Activated B cell treated with CpG ODN at 0.5 μM for 24 hours (primary cell): ENCODE results near the gene CAPN8. TPM values are rescaled to one million over a fixed set of nuclear protein-coding genes. Genes with fewer than 3 reads are reported as not detected.

ENCODE experiments used
- ATAC-seq: fragments of 200-7000 bp; cut with Tn5 transposase; one replicate; pipeline ENCODE4 v1.10.0; 2021; ENCODE audit warnings: low read depth, mild to moderate bottlenecking, moderate library complexity
- CTCF ChIA-PET: fragments of 350-600 bp; sonication (Branson Sonifier 250); formaldehyde crosslinking; loops from one replicate; lab custom pipeline; 2021; ENCODE audit warnings: antibody characterized with exemption; lab: Charles Lee
- POLR2A ChIA-PET: fragments of 350-600 bp; sonication (Branson Sonifier 250); formaldehyde crosslinking; loops from one replicate; lab custom pipeline; 2021; ENCODE audit warnings: antibody characterized with exemption; lab: Charles Lee
- DNase-seq: peaks from one replicate; pipeline ENCODE4 v3.0.0; 2022
- H3K27ac Mint-ChIP-seq: one replicate; pipeline ENCODE4 v1.8.0; 2020; ENCODE audit warnings: mixed read lengths
- H3K27me3 Mint-ChIP-seq: one replicate; pipeline ENCODE4 v1.8.0; 2021; ENCODE audit warnings: mixed read lengths
- H3K36me3 Mint-ChIP-seq: one replicate; pipeline ENCODE4 v1.8.0; 2021; ENCODE audit warnings: low read depth, mixed read lengths
- H3K4me1 Mint-ChIP-seq: one replicate; pipeline ENCODE4 v1.8.0; 2021; ENCODE audit warnings: mixed read lengths
- H3K4me3 Mint-ChIP-seq: one replicate; pipeline ENCODE4 v1.8.0; 2020; ENCODE audit warnings: mild to moderate bottlenecking, mixed read lengths
- H3K9me3 Mint-ChIP-seq: one replicate; pipeline ENCODE4 v1.8.0; 2020; ENCODE audit warnings: mixed read lengths
- intact Hi-C: fragments of 100-400 bp; cut with micrococcal nuclease; formaldehyde crosslinking; loops from one replicate; pipeline ENCODE4 v1.15.1; 2024
- total RNA-seq: library from RNA; stranded (reverse); gene quantifications from 2 replicates; pipeline ENCODE4 v1.2.3, GENCODE V29; 2022
- TF ChIP-seq, protein P1 (sequence below): fragments of 200-600 bp; IDR thresholded peaks from one replicate; pipeline ENCODE4 v1.8.0; 2022; ENCODE audit warnings: antibody characterized with exemption, mild to moderate bottlenecking

CAPN8 gene
- total RNA-seq, 1 donor from 2014 or later = not detected

DNA sequence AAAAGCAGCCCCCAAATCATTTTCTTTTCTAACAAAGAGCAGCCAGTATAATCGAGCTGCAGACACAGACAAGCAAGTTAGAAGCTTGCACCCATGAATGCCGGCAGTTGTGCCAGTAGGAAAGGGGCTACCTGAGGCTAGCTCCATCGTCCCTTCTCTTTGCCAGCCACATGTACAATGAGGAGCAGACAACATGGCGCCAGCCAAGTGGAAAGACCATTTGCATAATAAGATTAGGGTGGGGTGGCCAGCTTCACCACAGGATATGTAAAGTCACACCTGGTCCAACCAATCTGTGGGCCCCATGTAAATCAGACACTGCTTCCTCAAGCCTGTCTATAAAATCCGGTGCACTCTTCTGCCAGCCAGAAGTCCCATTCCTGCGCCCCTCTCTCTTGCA is 168.6 kb downstream of the CAPN8 start:
- ATAC-seq = no peak
- Mint-ChIP-seq H3K4me3 (no peak overlapping the region), H3K27ac (no peak overlapping the region), H3K27me3 (peaks cover 4% of the 10 kb centered on the region), H3K36me3 (no peaks in the 10 kb centered on the region), H3K4me1 (peaks cover 4% of the 10 kb centered on the region), H3K9me3 (no peaks in the 10 kb centered on the region)
- intact Hi-C loops = no loop called here
- DNase-seq = no peak
- ChIA-PET CTCF (no interaction called here), POLR2A (no interaction called here)
- TF ChIP-seq, protein P1, sequence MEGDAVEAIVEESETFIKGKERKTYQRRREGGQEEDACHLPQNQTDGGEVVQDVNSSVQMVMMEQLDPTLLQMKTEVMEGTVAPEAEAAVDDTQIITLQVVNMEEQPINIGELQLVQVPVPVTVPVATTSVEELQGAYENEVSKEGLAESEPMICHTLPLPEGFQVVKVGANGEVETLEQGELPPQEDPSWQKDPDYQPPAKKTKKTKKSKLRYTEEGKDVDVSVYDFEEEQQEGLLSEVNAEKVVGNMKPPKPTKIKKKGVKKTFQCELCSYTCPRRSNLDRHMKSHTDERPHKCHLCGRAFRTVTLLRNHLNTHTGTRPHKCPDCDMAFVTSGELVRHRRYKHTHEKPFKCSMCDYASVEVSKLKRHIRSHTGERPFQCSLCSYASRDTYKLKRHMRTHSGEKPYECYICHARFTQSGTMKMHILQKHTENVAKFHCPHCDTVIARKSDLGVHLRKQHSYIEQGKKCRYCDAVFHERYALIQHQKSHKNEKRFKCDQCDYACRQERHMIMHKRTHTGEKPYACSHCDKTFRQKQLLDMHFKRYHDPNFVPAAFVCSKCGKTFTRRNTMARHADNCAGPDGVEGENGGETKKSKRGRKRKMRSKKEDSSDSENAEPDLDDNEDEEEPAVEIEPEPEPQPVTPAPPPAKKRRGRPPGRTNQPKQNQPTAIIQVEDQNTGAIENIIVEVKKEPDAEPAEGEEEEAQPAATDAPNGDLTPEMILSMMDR = no peak

DNA sequence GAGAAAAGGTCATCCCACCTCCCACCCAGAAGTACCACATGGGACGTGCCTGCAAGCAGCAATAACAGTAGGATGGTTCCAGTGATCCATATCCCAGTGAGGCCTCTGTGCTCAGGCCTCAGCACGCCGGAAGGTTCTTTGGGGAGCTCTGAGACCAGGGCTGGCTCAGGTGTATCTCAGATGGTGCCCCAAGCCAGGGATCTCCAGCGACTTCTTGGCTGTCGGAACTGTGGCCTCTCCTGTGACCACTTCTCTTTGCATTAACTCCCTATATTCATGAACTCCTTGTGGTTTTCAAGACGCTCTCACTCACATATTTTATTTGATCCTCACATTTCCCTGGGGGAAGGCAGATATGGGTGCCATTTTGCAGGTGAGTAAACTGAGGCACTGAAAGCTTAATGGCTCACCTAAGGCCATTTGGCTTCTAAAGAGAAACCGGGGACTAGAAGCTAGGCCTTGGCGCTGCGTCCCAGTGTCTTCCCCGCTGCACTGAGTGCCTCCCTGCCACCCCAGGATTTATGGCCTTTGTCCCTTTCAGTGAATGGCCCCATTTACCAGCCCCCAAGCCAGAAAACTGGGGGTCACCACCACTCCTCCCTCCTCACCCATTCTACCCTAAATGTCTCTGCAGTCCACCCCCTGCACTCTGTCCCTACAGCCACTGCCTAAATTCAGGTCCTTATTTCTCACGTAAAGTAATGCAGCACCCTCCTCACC is 170.4 kb downstream of the CAPN8 start:
- peaks cover 1% of the 10 kb centered on the region for H3K27me3 Mint-ChIP-seq

DNA sequence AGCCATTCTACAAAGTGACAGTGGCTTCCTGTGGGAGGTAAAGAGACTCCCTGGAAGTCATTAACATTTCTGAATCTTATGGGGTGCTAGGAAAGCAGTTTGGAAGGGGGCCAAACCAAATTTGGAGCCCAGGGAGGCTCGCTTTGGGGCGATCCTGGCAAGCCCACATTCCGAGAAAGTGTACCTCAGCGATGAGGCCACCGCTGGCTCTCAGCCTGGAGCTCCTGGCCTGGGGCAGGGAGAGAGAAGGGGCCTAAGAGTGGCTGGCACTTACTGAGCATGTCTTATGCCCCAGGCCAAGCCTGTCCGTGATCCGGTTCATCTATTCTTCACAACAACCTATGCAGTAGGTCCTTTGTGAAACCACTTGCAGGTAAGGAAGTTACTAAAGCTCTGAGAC is 173.5 kb downstream of the CAPN8 start:
- Mint-ChIP-seq H3K4me3 (no peak overlapping the region), H3K9me3 (no peaks in the 10 kb centered on the region), H3K27me3 (no peaks in the 10 kb centered on the region), H3K36me3 (no peaks in the 10 kb centered on the region), H3K27ac (no peak overlapping the region), H3K4me1 (peaks cover 4% of the 10 kb centered on the region)
- ATAC-seq = no peak
- TF ChIP-seq, protein P1 = no peak
- CTCF ChIA-PET = no interaction called here
- intact Hi-C loops = no loop called here
- POLR2A ChIA-PET = no interaction called here
- no peak for DNase-seq

More for the DNA sequence above, 170.4 kb downstream of the CAPN8 start:
- ChIA-PET CTCF (no interaction called here), POLR2A (no interaction called here)
- TF ChIP-seq, protein P1 = no peak
- intact Hi-C loops = no loop called here
- Mint-ChIP-seq H3K4me3 (no peak overlapping the region), H3K4me1 (peaks cover 4% of the 10 kb centered on the region), H3K27ac (no peak overlapping the region), H3K9me3 (no peaks in the 10 kb centered on the region), H3K36me3 (no peaks in the 10 kb centered on the region)
- DNase-seq (no peak), ATAC-seq (no peak)

Other genes with a start within 250 kb of the CAPN8 start
- 50.7 and 62.6 TPM in 2 replicates for gene CAPN2, start 46.8 kb upstream of the CAPN8 start, total RNA-seq
- gene TP53BP2, start 180.2 kb upstream of the CAPN8 start, total RNA-seq = 50.4 and 52.9 TPM in 2 replicates